GM21447 (cell line): ENCODE measurements around the gene ATG101.
"Not testable (repeated sequence)": the region's sequence is repeated elsewhere in the genome, so short reads cannot be mapped to it uniquely, and the experiment has no call there.

Experiments used
- ATAC-seq: cut with Tn5 transposase; IDR thresholded peaks from one replicate; pipeline ENCODE4 v1.9.1; 2021; ENCODE audit not compliant: unreplicated experiment

The ATG101 gene

DNA sequence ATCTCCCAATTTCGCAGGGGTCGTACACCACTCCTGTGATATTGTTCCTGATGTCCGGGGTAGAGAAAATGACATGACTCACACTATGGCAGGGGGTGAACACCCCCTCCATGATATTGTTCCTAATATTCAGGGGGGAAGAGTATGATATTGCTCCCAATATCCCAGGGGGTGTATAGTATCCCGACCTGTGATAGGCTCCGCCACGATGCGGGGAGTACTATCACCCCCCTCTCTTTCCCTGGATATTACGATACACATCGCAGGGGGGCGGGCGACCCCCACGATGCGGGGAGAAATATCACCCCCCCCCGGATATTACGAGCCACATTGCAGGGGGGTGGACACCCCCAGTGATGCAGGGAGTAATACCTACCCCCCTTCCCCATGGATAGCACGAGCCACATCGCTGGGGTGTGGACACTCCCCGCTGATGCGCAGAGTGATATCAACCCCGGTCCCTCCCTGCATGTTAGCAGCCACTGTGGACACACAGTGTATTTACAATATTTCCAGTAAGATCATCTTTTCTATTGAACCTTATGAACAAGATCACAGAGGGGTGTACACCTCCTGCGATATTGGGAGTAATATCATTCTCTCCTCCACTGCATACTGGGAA, 27.4 kb downstream of the ATG101 start:
- no peak for ATAC-seq

DNA sequence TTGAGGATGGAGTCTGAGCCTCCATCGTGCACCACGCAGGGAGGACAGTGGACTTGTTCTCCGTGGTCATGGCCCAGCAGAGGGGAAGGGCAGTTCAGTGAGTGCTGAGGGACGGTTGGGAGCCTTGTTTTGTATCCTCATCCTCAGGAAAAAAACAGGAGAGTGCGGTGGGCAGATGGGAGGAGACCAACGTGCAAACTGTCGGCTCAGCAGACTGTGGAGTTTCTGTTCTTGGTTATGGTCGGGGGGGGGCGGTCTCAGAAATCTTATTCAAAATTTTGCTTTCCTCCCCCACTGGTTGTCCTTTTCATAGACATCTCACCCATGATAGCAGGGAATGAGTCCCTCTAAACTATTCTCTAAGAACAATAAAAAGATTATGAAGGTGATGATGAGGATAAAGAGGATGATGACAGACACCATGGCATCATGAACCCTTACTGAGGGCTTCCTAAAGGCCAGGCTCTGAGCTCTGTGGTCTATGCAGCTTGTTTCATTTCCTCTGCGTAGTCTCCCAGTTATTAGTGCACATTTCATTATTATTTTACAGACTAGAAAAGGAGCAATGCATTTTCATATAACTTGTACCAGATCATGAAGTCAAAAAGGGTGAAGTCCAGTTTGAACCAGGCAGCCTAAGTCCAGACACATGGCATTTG, 34.8 kb downstream of the ATG101 start:
- not testable (repeated sequence) for ATAC-seq

DNA sequence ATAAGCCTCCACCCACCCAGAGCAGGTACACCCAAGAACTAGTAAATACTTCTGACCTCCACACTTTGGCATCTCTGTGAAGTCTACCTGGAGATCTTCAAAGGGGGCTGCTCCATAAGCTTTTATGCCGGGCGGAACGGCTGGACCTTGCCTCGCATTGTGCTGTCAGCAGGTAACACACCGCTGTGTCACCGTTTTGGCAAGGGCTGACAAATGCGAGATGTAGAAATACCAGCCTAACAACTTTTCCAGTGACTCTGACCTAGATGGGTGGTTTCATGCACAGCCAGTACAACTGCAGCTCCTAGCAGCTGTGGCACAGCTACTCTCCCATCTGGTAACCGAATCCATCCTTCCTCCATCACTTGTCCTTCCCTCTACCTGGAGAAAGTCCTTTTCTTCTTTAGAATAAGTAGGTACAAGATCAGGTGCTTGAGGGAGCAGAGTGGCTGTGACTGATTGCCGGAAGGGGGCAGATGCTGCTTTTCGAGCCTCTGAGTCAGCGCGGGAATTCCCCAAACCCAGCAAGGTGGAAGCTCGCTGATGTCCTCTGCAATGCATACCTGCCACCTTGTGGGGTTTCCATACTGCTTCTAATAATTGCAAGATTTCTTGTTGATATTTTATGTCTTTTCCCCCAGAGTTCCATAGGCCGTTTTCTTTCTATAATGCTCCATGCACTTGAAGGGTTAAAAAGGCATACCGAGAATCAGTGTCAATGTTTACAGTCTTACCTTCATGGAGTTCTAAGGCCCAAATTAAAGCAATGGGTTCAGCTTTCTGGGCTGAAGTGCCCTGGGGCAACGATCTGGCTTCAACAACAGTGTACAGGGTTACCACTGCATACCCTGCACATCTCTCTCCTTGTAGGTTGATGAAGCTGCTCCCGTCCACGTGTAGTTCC, 46.7 kb downstream of the ATG101 start:
- ATAC-seq: not testable (repeated sequence)

DNA sequence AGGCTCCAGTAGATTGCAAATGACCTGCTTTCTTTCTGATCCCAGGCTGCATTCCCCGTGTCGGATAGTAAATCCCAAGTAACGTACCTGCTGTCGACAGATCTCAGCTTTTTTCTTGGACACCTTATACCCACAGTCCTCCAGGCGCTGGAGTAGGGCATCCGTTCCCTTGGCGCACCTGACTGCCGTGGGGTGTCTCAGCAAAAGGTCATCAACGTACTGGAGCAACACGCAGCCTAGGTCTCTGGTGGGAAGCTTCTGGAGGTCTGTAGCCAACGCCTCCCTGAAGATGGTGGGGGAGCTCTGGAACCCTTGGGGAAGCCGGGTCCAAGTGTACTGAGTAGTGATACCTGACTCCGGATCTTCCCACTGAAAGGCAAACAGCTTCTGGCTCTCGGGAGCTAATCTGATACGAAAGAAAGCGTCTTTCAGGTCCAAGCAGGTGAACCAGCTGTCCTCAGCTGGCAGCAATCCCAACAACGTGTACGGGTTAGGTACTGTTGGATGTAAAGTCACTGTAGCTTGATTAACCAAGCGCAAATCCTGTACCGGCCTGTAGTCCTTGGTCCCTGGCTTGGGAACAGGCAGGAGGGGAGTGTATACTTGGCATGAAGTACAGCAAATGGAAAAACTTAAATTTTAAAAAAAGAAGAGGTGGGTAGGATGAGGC, 48.2 kb downstream of the ATG101 start:
- ATAC-seq: peak; percentile 26

DNA sequence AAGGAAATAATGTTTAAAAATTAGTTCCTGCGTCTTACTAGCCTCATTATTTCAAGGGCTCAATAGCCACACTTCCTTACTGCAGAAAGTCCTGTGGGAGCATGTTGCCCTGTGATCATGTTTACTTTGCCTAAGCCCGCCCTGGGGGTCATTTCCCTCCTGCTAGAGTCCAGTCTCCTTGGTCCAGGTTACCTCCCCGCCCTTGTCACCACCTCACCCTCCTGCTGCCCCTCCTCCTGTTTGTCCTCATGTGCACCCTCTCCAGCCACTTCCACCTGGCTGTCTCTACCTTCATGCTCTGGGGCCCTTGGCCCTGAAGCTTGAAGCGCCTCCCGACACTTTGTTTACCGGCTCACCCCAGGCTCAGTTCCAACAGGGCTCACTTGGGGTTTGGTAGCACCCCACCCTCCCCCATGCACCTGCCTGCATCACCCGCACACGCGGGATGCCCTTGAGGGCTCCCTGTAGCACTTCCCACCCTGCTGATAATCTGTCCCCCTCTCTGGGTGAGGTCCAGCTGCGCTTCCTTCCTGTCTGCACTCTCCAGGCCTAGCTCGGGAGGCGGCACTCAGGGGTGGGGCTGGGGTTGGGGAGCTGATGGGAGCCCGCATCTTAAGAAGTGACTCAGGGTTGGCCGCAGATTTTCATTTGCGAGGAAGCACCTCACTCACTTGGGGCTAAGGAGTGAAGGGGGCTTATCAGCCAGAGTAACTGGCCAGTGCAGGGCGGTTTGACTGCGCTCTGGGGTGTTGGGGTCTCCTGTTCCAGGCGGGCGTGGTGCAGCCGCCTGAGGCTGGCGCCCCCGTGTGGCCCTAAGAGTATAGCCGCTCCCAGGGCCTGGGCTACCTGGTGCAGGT, 49.8 kb downstream of the ATG101 start:
- no peak for ATAC-seq

DNA sequence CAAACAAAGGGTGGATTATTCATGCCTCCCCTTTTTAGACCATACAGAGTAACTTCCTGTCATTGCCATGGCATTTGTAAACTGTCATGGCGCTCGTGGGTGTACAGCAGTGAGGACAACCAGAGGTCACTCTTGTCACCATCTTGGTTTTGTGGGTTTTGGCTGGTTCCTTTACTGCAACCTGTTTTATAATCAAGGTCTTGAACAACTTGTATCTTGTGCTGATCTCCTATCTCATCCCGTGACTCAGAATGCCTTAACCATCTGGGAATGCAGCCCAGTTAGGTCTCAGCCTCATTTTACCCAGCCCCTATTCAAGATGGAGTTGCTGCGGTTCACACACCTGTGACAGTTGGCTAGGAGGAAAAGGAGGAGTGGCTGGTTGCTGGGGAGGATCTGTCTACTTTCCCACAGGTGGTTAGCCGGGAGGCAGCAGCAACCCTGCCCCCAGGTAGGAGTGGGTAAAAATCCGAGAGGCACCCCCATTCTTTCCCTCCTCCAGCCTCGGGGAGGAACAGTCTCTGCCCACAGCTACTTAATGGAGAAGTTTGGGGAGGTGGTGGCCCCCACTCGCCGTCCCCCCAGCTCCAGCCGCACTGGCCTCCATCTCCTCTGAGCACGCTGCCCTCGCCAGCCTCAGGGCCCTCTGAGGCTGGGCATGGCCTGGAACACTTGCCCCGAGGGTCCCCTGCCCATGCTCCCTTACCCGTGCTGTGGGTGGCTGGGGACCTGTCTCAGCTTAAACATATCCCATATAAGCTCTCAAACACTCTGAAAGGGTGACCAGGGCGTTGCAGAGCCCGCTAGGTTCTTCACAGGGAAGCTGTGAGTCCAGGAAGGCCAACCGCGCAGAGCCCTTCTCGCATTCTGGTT, 51.4 kb downstream of the ATG101 start:
- no peak for ATAC-seq

DNA sequence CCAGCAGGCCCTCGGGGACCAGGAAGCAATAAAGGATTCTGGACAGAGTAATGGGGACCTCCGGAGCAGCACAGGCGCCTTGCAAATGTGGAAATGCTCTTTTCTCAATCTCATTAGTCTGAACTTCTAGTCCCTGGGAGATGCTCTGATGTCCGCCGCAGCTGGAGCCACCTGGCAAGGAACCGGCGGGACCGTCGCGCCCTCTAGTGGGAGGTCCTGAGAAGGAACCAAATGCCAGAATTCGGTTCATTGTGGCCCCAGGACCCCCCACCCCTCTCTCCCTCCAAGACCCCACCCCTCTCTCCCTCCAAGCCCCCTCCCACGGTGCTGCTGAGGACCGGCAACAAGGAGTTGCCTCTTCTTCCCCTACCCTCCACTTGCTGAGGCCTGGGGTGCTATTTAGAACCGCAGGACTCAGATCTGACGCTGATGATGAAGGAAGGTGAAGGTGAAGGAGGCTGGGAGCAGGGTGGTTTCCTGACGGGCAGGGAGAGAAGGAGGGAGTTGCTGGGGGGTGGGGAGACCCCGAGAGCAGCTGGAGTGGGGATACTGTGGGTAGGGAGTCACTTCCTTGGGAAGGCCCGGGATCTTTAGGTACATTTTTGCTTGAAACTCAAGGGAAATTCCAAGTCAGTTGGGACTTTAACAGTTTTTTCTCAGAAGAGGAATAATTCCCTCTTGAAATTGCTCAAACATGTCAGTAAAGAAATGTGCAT, 52.2 kb downstream of the ATG101 start:
- ATAC-seq: no peak

DNA sequence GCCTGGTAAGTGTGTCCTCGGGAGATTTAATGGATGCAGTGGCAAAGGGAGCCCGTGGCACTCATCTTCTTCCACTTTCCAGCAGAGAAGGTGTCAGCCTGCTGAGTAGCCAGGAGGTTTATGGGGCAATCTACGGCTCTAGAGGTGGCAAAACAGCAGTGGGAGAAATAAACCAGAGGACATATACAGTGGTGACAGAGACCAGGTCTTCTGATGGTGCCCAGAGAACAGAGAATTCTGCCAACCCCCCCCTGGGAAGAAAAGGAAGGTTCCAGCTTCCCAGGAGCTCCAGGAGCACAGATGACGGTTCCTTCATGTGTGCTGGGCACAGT, 52.7 kb downstream of the ATG101 start:
- ATAC-seq: no peak

DNA sequence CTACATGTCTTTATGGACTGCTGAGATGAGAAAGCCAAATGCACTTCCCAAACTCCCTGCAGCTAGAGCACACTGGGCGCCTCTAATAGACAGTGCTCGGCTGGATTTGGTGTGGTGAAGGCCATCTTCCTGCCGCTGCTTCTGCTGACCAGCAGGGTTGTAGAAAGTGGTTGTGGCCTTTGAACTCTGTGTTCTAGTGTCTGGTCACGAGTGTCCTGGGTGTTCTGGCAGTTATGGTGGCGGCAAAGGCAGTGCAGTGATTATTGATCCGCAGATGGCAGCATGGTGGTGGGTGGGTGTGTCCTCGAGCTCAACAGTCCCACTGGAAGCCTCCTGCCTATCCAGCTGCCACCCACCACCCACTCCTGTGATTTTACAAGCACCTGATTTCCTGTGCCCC, 53.1 kb downstream of the ATG101 start:
- ATAC-seq: no peak

DNA sequence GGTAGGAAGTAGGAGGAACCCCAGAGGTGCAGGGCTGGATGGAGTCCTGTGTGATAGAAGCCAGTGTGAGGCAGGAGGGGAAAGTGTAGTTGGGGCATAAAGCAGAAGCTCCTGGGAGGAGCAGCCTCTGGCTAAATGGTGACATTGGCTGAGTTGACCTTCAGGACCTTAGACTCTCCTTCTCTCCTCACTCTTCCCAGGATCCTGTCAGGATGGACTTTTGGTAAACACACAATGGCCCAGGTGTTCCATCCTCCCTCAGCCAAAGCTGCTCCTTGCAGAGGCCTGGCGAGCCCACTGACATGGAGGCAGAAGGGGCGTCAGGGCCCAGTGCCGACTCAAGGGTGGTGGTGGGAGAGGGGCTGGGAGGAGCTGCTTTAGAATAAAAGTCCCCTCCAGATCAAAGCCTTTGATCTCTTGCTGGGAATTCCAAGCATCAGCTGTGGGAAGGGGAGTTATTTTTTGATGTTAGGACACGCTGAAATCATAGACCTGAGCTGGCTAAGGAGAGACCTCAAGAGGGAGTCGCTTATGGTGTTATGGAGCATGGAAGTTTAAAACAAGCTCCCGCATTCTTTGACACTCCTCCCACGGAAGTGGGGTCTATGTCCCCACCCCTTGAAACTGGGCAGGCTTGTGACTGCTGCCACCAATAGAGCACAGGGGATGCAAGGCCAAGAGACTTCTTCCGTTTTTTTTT, 53.9 kb downstream of the ATG101 start:
- no peak for ATAC-seq

DNA sequence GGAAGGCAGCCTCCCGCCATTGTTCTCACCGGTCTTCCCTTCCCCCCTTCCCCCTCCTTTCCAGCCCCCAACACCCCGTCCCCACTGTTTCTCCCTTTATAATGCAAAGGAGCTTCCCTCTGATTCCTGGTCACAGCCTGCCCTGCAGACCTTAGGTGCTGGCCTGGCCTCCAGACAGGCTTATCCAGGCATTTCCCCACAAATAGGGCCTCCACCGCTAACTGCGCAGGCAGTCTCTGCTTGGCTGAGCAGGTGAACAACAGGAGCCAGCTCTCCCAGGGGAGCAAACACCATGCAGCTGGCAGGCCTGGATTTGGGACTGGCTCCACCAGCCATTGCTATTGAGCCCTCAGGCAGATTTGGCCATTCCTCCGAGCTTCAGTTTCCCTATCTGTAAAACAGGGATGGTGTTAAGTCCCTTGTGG, 55.7 kb downstream of the ATG101 start:
- no peak for ATAC-seq

DNA sequence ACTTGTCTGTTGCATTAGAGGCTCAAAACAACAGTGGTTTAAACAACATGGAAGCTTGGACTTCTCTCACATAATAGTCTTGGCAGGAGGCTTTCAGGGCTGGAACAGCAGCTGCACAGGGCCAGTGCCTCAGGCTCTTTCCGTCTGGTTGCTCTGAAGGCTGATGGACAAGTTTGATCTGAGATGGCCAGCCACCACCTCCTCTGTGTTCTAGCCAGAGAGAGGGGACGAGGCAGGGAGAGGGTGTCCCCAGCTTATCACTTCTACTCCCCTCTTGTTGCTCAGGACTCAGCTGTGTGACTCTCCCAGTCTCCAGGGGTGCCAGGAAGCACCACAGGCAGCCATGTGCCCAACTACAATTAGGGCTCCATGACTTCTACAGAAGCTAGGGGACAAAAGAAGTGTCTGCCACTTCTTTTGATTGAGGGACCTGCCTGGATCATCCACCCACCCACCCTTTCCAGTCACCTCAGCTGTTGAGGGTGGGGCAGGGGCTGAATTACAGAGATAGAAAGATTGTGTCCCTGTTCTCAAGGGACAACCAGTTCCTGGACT, 56.3 kb downstream of the ATG101 start:
- ATAC-seq: no peak
